GM18907 (cell line): Measurements from ENCODE around the gene KRTAP4-3.
"Not testable (repeated sequence)": the region's sequence is repeated elsewhere in the genome, so short reads cannot be mapped to it uniquely, and the experiment has no call there.

Experiments used
- ATAC-seq: cut with Tn5 transposase; IDR thresholded peaks from one replicate; pipeline ENCODE4 v1.9.1; 2021; ENCODE audit warnings: mild to moderate bottlenecking, moderate library complexity; ENCODE audit not compliant: unreplicated experiment

Gene KRTAP4-3

GRCh38 chr17:41153856-41154255 is 14.2 kb downstream of the KRTAP4-3 start:
- ATAC-seq = no peak

- no peak for ATAC-seq
Measured at GRCh38 chr17:41151525-41151924, 16.5 kb downstream of the KRTAP4-3 start.

- no peak for ATAC-seq
Measured at GRCh38 chr17:41150026-41150425, 18.0 kb downstream of the KRTAP4-3 start.

GRCh38 chr17:41149652-41149985 is 18.4 kb downstream of the KRTAP4-3 start, which contains the start of gene KRTAP4-5:
TSS of gene KRTAP4-5 (minus strand) at chr17:41149825. CDS start at chr17:41149767, 58 bp downstream.
- ATAC-seq = no peak

GRCh38 chr17:41148971-41149651 is 18.9 kb downstream of the KRTAP4-3 start:
- not testable (repeated sequence) for ATAC-seq

- no peak for ATAC-seq
Measured at GRCh38 chr17:41147531-41148204, 20.4 kb downstream of the KRTAP4-3 start.

- ATAC-seq = no peak
Measured at GRCh38 chr17:41145261-41145660, 22.8 kb downstream of the KRTAP4-3 start.

- no peak for ATAC-seq
Measured at GRCh38 chr17:41144846-41145245, 23.2 kb downstream of the KRTAP4-3 start.

GRCh38 chr17:41141361-41141760 is 26.7 kb downstream of the KRTAP4-3 start:
- ATAC-seq = no peak

- no peak for ATAC-seq
Measured at GRCh38 chr17:41140360-41141131, 27.5 kb downstream of the KRTAP4-3 start, which contains the start of gene KRTAP4-6. TSS of gene KRTAP4-6 (minus strand) at chr17:41140544. CDS start at chr17:41140487, 57 bp downstream.

GRCh38 chr17:41139865-41140264 is 28.2 kb downstream of the KRTAP4-3 start:
- ATAC-seq = not testable (repeated sequence)

GRCh38 chr17:41133880-41134735 is 33.9 kb downstream of the KRTAP4-3 start:
- no peak for ATAC-seq

- ATAC-seq = no peak
Measured at GRCh38 chr17:41131979-41132378, 36.0 kb downstream of the KRTAP4-3 start.

- no peak for ATAC-seq
Measured at GRCh38 chr17:41127371-41127770, 40.6 kb downstream of the KRTAP4-3 start.

GRCh38 chr17:41126412-41126811 is 41.6 kb downstream of the KRTAP4-3 start:
- no peak for ATAC-seq

GRCh38 chr17:41125064-41125463 is 43.0 kb downstream of the KRTAP4-3 start:
- ATAC-seq = no peak

GRCh38 chr17:41123991-41124371 is 44.0 kb downstream of the KRTAP4-3 start, which contains the start of gene KRTAP4-12:
TSS of gene KRTAP4-12 (minus strand) at chr17:41124182. CDS start at chr17:41124122, 60 bp downstream.
- not testable (repeated sequence) for ATAC-seq

- not testable (repeated sequence) for ATAC-seq
Measured at GRCh38 chr17:41123292-41123990, 44.6 kb downstream of the KRTAP4-3 start.

GRCh38 chr17:41121742-41122141 is 46.3 kb downstream of the KRTAP4-3 start:
- no peak for ATAC-seq
